ENCODE data around the gene IFI6.
"Not testable (repeated sequence)": the region's sequence is repeated elsewhere in the genome, so short reads cannot be mapped to it uniquely, and the experiment has no call there.

IFI6 gene

DNA sequence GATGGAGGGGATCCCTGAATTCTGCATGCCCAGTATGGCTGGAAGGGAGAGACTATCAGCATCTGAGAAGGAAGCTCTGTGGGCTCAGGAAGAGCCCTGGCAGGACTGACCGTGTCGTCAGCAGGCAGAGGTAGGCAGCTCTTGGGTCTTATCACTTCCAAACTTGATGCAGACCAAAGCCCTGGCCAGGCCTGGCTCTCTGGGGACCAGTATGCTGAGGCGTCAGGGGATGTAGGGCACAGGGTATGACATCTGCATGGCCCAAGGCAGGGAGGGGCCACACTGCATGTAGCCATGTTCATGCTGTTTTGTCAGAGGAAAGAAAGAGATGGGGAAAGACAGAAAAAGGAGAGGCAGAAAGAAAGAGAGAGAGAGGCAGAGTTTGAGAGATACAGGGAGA is 43.3 kb downstream of the IFI6 start:
- no peak for DNase-seq (ENCODE audit: low read depth in 2 of 2)

DNA sequence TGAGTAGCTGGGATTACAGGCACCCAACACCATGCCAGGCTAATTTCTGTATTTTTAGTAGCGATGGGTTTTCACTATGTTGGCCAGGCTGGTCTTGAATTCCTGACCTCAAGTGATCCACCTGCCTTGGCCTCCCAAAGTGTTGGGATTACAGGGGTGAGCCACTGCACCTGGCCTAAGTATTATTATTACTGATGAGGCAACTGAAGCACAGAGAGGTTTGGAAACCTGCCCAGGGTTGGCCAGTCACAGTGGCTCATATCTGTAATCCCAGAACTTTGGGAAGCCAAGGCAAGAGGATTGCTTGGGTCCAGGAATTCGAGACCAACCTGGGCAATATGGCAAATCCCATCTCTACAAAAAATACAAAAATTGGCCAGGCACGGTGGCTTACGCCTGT is 44.3 kb downstream of the IFI6 start:
- not testable (repeated sequence) for DNase-seq (ENCODE audit: low read depth in 2 of 2)

- DNase-seq (ENCODE audit: low read depth in 2 of 2) = no peak
Measured at GRCh38 chr1:27627061-27627460, 44.9 kb downstream of the IFI6 start.

- no peak for DNase-seq (ENCODE audit: low read depth in 2 of 2)
Measured at GRCh38 chr1:27626031-27626935, 45.7 kb downstream of the IFI6 start.

- no peak for DNase-seq (ENCODE audit: low read depth in 2 of 2)
Measured at GRCh38 chr1:27624467-27625178, 47.4 kb downstream of the IFI6 start.

GRCh38 chr1:27623327-27624212 is 48.4 kb downstream of the IFI6 start:
- no peak for DNase-seq (ENCODE audit: low read depth in 2 of 2)

DNA sequence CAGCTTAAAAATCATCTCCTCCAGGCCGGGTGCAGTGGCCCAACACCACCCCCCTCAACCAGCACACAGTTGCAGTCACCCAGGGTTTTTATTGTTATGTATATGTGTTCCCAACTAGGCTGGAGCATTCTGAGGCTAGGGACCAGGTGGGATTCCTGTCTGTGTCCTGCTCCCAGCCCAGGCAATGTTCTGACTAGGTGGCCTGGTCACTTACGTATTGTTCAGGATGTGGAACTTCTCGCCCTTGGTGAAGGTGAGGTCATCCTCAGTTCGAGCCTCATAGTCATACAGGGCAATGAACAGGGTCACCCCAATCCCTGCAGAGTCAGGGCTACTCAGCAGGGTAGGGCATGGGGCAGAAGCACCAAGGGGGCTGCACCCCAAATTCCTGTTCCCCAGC is 49.2 kb downstream of the IFI6 start:
- DNase-seq (ENCODE audit: low read depth in 2 of 2) = no peak

- no peak for DNase-seq (ENCODE audit: low read depth in 2 of 2)
Measured at GRCh38 chr1:27621051-27621920, 50.7 kb downstream of the IFI6 start.

GRCh38 chr1:27619782-27620438 is 52.1 kb downstream of the IFI6 start:
- not testable (repeated sequence) for DNase-seq (ENCODE audit: low read depth in 2 of 2)

GRCh38 chr1:27618341-27619082 is 53.5 kb downstream of the IFI6 start:
- no peak for DNase-seq (ENCODE audit: low read depth in 2 of 2)

- DNase-seq (ENCODE audit: low read depth in 2 of 2) = no peak
Measured at GRCh38 chr1:27617420-27617819, 54.6 kb downstream of the IFI6 start.

GRCh38 chr1:27616441-27616840 is 55.6 kb downstream of the IFI6 start:
- no peak for DNase-seq (ENCODE audit: low read depth in 2 of 2)

All from stimulated activated CD4-positive, alpha-beta T cell treated with anti-CD3 and anti-CD28 coated beads, Interleukin-1b, Interleukin-23, amount 100 ng/mL, for 4 hours (primary cell).